SK-N-SH treated with all-trans-retinoic acid at 6 μM for 48 hours (cell line): Measurements from ENCODE around the gene ESD.

Source experiments
- ATAC-seq: fragments of 200-7000 bp; cut with Tn5 transposase; 3 replicates; pipeline ENCODE4 v1.9.1; 2020; ENCODE audit warnings: mild to moderate bottlenecking, moderate library complexity
- ARNTL ChIP-seq: fragments of 450-650 bp; formaldehyde crosslinking; IDR thresholded peaks from 2 replicates; pipeline ENCODE4 v1.5.0; 2020; ENCODE audit warnings: low read depth, mild to moderate bottlenecking, moderate library complexity, borderline replicate concordance
- BACH2 ChIP-seq: fragments of 250-450 bp; sonication (Bioruptor Pico); IDR thresholded peaks from 2 replicates; pipeline ENCODE4 v1.9.0; 2021; ENCODE audit warnings: mild to moderate bottlenecking, borderline replicate concordance
- CSDC2 ChIP-seq: fragments of 250-450 bp; sonication (Bioruptor Pico); IDR thresholded peaks from 2 replicates; pipeline ENCODE4 v1.5.0; 2020; ENCODE audit warnings: mild to moderate bottlenecking, moderate library complexity
- ESRRG ChIP-seq: fragments of 250-450 bp; sonication (Bioruptor Pico); IDR thresholded peaks from 2 replicates; pipeline ENCODE4 v1.6.1; 2021; ENCODE audit warnings: mild to moderate bottlenecking
- GLIS3 ChIP-seq: fragments of 250-450 bp; sonication (Bioruptor Pico); IDR thresholded peaks from 2 replicates; pipeline ENCODE4 v1.5.0; 2020; ENCODE audit warnings: mild to moderate bottlenecking, moderate library complexity
- ISL1 ChIP-seq: fragments of 250-450 bp; sonication (Bioruptor Pico); IDR thresholded peaks from 2 replicates; pipeline ENCODE4 v2.1.2; 2022; ENCODE audit warnings: mild to moderate bottlenecking, moderate library complexity
- OSR1 ChIP-seq: fragments of 250-450 bp; sonication (Bioruptor Pico); IDR thresholded peaks from 2 replicates; pipeline ENCODE4 v1.8.0; 2022; ENCODE audit warnings: moderate library complexity, mild to moderate bottlenecking, inconsistent platforms
- PPARA ChIP-seq: fragments of 250-450 bp; sonication (Bioruptor Pico); IDR thresholded peaks from 2 replicates; pipeline ENCODE4 v1.5.0; 2020; ENCODE audit warnings: mild to moderate bottlenecking, borderline replicate concordance
- RARB ChIP-seq: fragments of 250-450 bp; sonication (Bioruptor Pico); IDR thresholded peaks from 2 replicates; pipeline ENCODE4 v1.8.0; 2021; ENCODE audit warnings: mild to moderate bottlenecking, moderate library complexity
- SNAI2 ChIP-seq: fragments of 250-450 bp; sonication (Bioruptor Pico); IDR thresholded peaks from 2 replicates; pipeline ENCODE4 v1.5.0; 2020; ENCODE audit warnings: mild to moderate bottlenecking, moderate library complexity
- TCF4 ChIP-seq: fragments of 250-450 bp; sonication (Bioruptor Pico); IDR thresholded peaks from 2 replicates; pipeline ENCODE4 v1.8.0; 2021; ENCODE audit warnings: mild to moderate bottlenecking, moderate library complexity, borderline replicate concordance
- TOX ChIP-seq: fragments of 250-450 bp; sonication (Bioruptor Pico); IDR thresholded peaks from 2 replicates; pipeline ENCODE4 v1.8.0; 2021; ENCODE audit warnings: mild to moderate bottlenecking, moderate library complexity, borderline replicate concordance
- TSHZ2 ChIP-seq: fragments of 250-450 bp; sonication (Bioruptor Pico); IDR thresholded peaks from 2 replicates; pipeline ENCODE4 v1.5.0; 2020; ENCODE audit warnings: mild to moderate bottlenecking, moderate library complexity
- ZC3H10 ChIP-seq: fragments of 250-450 bp; sonication (Bioruptor Pico); IDR thresholded peaks from 2 replicates; pipeline ENCODE4 v1.5.1; 2021; ENCODE audit warnings: mild to moderate bottlenecking, moderate library complexity
- ZFP3 ChIP-seq: fragments of 250-450 bp; sonication (Bioruptor Pico); IDR thresholded peaks from 2 replicates; pipeline ENCODE4 v1.5.0; 2020; ENCODE audit warnings: mild to moderate bottlenecking, moderate library complexity
- ZFP30 ChIP-seq: fragments of 450-650 bp; formaldehyde crosslinking; IDR thresholded peaks from 2 replicates; pipeline ENCODE4 v1.5.0; 2022; ENCODE audit warnings: mild to moderate bottlenecking, moderate library complexity
- ZNF565 ChIP-seq: fragments of 450-650 bp; formaldehyde crosslinking; conservative IDR thresholded peaks from 2 replicates; pipeline ENCODE4 v1.5.0; 2020; ENCODE audit warnings: low read depth, mild to moderate bottlenecking, moderate library complexity
- ZNF70 ChIP-seq: fragments of 450-650 bp; formaldehyde crosslinking; IDR thresholded peaks from 2 replicates; pipeline ENCODE4 v1.5.0; 2020; ENCODE audit warnings: mild to moderate bottlenecking, moderate library complexity
- ZNF8 ChIP-seq: fragments of 450-650 bp; formaldehyde crosslinking; IDR thresholded peaks from 2 replicates; pipeline ENCODE4 v1.5.0; 2020; ENCODE audit warnings: mild to moderate bottlenecking, moderate library complexity
- TF ChIP-seq, protein P1 (sequence below): fragments of 250-450 bp; sonication (Bioruptor Pico); IDR thresholded peaks from 2 replicates; pipeline ENCODE4 v1.8.0; 2020; ENCODE audit warnings: mild to moderate bottlenecking, moderate library complexity, borderline replicate concordance
- TF ChIP-seq, protein P2 (sequence below): fragments of 250-450 bp; sonication (Bioruptor Pico); IDR thresholded peaks from 2 replicates; pipeline ENCODE4 v1.5.1; 2020; ENCODE audit warnings: low read depth, mild to moderate bottlenecking, moderate library complexity
- TF ChIP-seq, protein P3 (sequence below): fragments of 250-450 bp; sonication (Bioruptor Pico); IDR thresholded peaks from 2 replicates; pipeline ENCODE4 v1.8.0; 2021; ENCODE audit warnings: low read depth, mild to moderate bottlenecking, moderate library complexity, borderline replicate concordance

The ESD gene

GRCh38 chr13:46735425-46735824 is 61.5 kb downstream of the ESD start:
- ATAC-seq: no peak
- TF ChIP-seq ZNF8 (CRISPR knock-in tag) (no peak), ZNF70 (no peak), ZC3H10 (CRISPR knock-in tag) (no peak), BACH2 (CRISPR knock-in tag) (no peak), ARNTL (no peak), OSR1 (CRISPR knock-in tag) (no peak), SNAI2 (no peak), CSDC2 (CRISPR knock-in tag) (no peak), ZNF565 (CRISPR knock-in tag) (no peak)
- TF ChIP-seq, protein P1, sequence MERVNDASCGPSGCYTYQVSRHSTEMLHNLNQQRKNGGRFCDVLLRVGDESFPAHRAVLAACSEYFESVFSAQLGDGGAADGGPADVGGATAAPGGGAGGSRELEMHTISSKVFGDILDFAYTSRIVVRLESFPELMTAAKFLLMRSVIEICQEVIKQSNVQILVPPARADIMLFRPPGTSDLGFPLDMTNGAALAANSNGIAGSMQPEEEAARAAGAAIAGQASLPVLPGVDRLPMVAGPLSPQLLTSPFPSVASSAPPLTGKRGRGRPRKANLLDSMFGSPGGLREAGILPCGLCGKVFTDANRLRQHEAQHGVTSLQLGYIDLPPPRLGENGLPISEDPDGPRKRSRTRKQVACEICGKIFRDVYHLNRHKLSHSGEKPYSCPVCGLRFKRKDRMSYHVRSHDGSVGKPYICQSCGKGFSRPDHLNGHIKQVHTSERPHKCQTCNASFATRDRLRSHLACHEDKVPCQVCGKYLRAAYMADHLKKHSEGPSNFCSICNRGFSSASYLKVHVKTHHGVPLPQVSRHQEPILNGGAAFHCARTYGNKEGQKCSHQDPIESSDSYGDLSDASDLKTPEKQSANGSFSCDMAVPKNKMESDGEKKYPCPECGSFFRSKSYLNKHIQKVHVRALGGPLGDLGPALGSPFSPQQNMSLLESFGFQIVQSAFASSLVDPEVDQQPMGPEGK (CRISPR knock-in tag): no peak
- TF ChIP-seq, protein P2, sequence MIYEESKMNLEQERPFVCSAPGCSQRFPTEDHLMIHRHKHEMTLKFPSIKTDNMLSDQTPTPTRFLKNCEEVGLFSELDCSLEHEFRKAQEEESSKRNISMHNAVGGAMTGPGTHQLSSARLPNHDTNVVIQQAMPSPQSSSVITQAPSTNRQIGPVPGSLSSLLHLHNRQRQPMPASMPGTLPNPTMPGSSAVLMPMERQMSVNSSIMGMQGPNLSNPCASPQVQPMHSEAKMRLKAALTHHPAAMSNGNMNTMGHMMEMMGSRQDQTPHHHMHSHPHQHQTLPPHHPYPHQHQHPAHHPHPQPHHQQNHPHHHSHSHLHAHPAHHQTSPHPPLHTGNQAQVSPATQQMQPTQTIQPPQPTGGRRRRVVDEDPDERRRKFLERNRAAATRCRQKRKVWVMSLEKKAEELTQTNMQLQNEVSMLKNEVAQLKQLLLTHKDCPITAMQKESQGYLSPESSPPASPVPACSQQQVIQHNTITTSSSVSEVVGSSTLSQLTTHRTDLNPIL (CRISPR knock-in tag): no peak

GRCh38 chr13:46731535-46731934 is 65.4 kb downstream of the ESD start:
- ATAC-seq: no peak
- TF ChIP-seq SNAI2: no peak
- no peak for TF ChIP-seq ARNTL
- no peak for TF ChIP-seq ZFP30 (CRISPR knock-in tag)
- TF ChIP-seq BACH2 (CRISPR knock-in tag): no peak
- no peak for TF ChIP-seq CSDC2 (CRISPR knock-in tag)
- no peak for TF ChIP-seq ZFP3 (CRISPR knock-in tag)
- no peak for TF ChIP-seq PPARA (CRISPR knock-in tag)
- TF ChIP-seq, protein P3, sequence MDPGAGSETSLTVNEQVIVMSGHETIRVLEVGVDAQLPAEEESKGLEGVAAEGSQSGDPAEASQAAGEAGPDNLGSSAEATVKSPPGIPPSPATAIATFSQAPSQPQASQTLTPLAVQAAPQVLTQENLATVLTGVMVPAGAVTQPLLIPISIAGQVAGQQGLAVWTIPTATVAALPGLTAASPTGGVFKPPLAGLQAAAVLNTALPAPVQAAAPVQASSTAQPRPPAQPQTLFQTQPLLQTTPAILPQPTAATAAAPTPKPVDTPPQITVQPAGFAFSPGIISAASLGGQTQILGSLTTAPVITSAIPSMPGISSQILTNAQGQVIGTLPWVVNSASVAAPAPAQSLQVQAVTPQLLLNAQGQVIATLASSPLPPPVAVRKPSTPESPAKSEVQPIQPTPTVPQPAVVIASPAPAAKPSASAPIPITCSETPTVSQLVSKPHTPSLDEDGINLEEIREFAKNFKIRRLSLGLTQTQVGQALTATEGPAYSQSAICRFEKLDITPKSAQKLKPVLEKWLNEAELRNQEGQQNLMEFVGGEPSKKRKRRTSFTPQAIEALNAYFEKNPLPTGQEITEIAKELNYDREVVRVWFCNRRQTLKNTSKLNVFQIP (CRISPR knock-in tag): no peak
- no peak for TF ChIP-seq TSHZ2 (CRISPR knock-in tag)
- TF ChIP-seq, protein P2 (CRISPR knock-in tag): no peak
- no peak for TF ChIP-seq ISL1 (CRISPR knock-in tag)
- TF ChIP-seq ZNF70: no peak
- TF ChIP-seq TOX (CRISPR knock-in tag): no peak
- TF ChIP-seq ESRRG (CRISPR knock-in tag): no peak
- no peak for TF ChIP-seq GLIS3 (CRISPR knock-in tag)

GRCh38 chr13:46728777-46729176 is 68.2 kb downstream of the ESD start:
- no peak for ATAC-seq

More at GRCh38 chr13:46728777-46729176, 68.2 kb downstream of the ESD start:
- TF ChIP-seq ARNTL (no peak), ZNF8 (CRISPR knock-in tag) (no peak), RARB (CRISPR knock-in tag) (no peak), CSDC2 (CRISPR knock-in tag) (no peak), ZFP30 (CRISPR knock-in tag) (no peak), SNAI2 (no peak), TCF4 (CRISPR knock-in tag) (no peak), ZNF565 (CRISPR knock-in tag) (no peak), ISL1 (CRISPR knock-in tag) (no peak), BACH2 (CRISPR knock-in tag) (no peak)
- TF ChIP-seq, protein P3 (CRISPR knock-in tag): no peak
- TF ChIP-seq, all 23 proteins: peak for 0
